ENCODE data around the gene OPRM1.

GRCh38 chr6:154187714-154188113 is 148.7 kb downstream of the OPRM1 start:
- no peak for TF ChIP-seq REST (IDR thresholded peaks at IDR 0.05; ENCODE audit: insufficient read depth in 1 of 2, low read depth in 2 of 2, low read length in 2 of 2)
- no peak for TF ChIP-seq TAF1 (IDR thresholded peaks at IDR 0.05; ENCODE audit: borderline replicate concordance, insufficient read depth, low read length)
- no peak for TF ChIP-seq POLR2AphosphoS5 (IDR thresholded peaks at IDR 0.05; ENCODE audit: low read depth, low read length)
